Small intestine (tissue), 7 donors: ENCODE data around the gene FHIP1B. TPM values are rescaled to one million over a fixed set of nuclear protein-coding genes. Genes with fewer than 3 reads are reported as not detected.
A peak's percentile ranks its signal among the peaks of the same experiment; 100 is the strongest.

Experiments used
- DNase-seq, 2 donors: peaks; one replicate each; pipeline versions ENCODE4 v3.0.0 to v3.0.0-alpha.2; 2013
- FAIRE-seq: peaks from 2 replicates; lab custom pipeline; 2012; peaks lifted over from hg19 to GRCh38; lab: Jason Lieb, UNC
- H3K27ac ChIP-seq, 3 donors: one replicate each; pipeline ENCODE4 v1.5.1; 2013; ENCODE audit warnings: low read length in 2 of 3, mild to moderate bottlenecking in 2 of 3, control low read depth in 1 of 3, inconsistent platforms in 1 of 3, low read depth in 1 of 3, moderate library complexity in 1 of 3
- H3K27me3 ChIP-seq, 3 donors: one replicate each; pipeline ENCODE4 v1.6.1; 2013; ENCODE audit warnings: low read length in 3 of 3, inconsistent platforms in 1 of 3; ENCODE audit not compliant: control insufficient read depth in 3 of 3, insufficient read depth in 3 of 3
- H3K36me3 ChIP-seq, 3 donors: one replicate each; pipeline ENCODE4 v1.6.1; 2013; ENCODE audit warnings: low read length in 3 of 3, inconsistent platforms in 1 of 3, low read depth in 1 of 3, mild to moderate bottlenecking in 1 of 3, moderate library complexity in 1 of 3; ENCODE audit not compliant: control insufficient read depth in 3 of 3, insufficient read depth in 2 of 3
- H3K4me1 ChIP-seq, 3 donors: one replicate each; pipeline ENCODE4 v1.6.1; 2013; ENCODE audit warnings: low read length in 2 of 3, inconsistent platforms in 1 of 3, low read depth in 1 of 3, mild to moderate bottlenecking in 1 of 3, moderate library complexity in 1 of 3; ENCODE audit not compliant: control insufficient read depth in 3 of 3, insufficient read depth in 2 of 3
- H3K4me3 ChIP-seq, 3 donors: one replicate each; pipeline ENCODE4 v1.5.1; 2013; ENCODE audit warnings: low read length in 3 of 3, control low read depth in 1 of 3, inconsistent platforms in 1 of 3, low read depth in 1 of 3, mild to moderate bottlenecking in 1 of 3, moderate library complexity in 1 of 3
- H3K9me3 ChIP-seq, 2 donors: one replicate each; pipeline ENCODE4 v1.6.1; 2013; ENCODE audit warnings: low read depth in 1 of 2, low read length in 1 of 2; ENCODE audit not compliant: control insufficient read depth in 2 of 2, insufficient read depth in 1 of 2
- WGBS, 3 donors: extraction: QIAGEN DNeasy Blood & Tissue Kit; methylation state at CpG; one replicate each; pipeline ENCODE4 v1.1.7; 2013; 5-methylcytosine and 5-hydroxymethylcytosine counted together
- polyA plus RNA-seq, 4 donors: library from polyadenylated mRNA; stranded (reverse) in 3 of 4; unstranded in 1 of 4; fragments of 200-250 nt in 3 of 4; fragments of 120-200 nt in 1 of 4; gene quantifications; one replicate each; pipeline versions ENCODE4 v1.2.1 to v1.2.3, GENCODE V29; 2013
- donor health status: healthy with polysubstance abuse.
- donor health status: control.
- donor health status: control.
- donor health status: Bipolar disorder and iron deficiency.
- donor health status: healthy.

The FHIP1B gene
- polyA plus RNA-seq, 4 donors, result 63.4 to 157 (median 121) TPM

GRCh38 chr11:6237761-6238302, 3.4 kb upstream of the FHIP1B start:
- Histone ChIP-seq H3K4me1 (peaks cover 5 to 16% (median 11%) of the 10 kb centered on the region in 3 donors), H3K9me3 (no peaks in the 10 kb centered on the region), H3K27ac (no peak overlapping the region), H3K27me3 (no peaks in the 10 kb centered on the region), H3K4me3 (no peak overlapping the region), H3K36me3 (no peaks in the 10 kb centered on the region)
- WGBS, 3 donors, result 86 to 93% (median 88%) methylated on average over 5 of the region's 5 CpGs
- no peak for DNase-seq
- no peak for FAIRE-seq

GRCh38 chr11:6237266-6237665, 2.8 kb upstream of the FHIP1B start:
- H3K4me3 ChIP-seq, result no peak overlapping the region
- no peaks in the 10 kb centered on the region for H3K9me3 ChIP-seq
- H3K27me3 ChIP-seq, result no peaks in the 10 kb centered on the region
- no peaks in the 10 kb centered on the region for H3K36me3 ChIP-seq
- DNase-seq (no peak), FAIRE-seq (no peak)
- H3K4me1 ChIP-seq, result peaks cover 5 to 18% (median 11%) of the 10 kb centered on the region in 3 donors
- no peak overlapping the region for H3K27ac ChIP-seq
- 70 to 91% (median 75%) methylated on average over 4 of the region's 4 CpGs for WGBS, 3 donors

GRCh38 chr11:6233984-6234386, 451 bp downstream of the FHIP1B start:
- 0 to 2% (median 1%) methylated on average over 10 of the region's 10 CpGs for WGBS, 3 donors
- no peaks in the 10 kb centered on the region for H3K27me3 ChIP-seq
- DNase-seq (no peak), FAIRE-seq (no peak)
- peaks cover 7 to 27% (median 11%) of the 10 kb centered on the region in 3 donors for H3K4me1 ChIP-seq
- H3K27ac ChIP-seq, result peak overlapping the region; percentile 74 to 97 (median 76)
- H3K9me3 ChIP-seq, result no peaks in the 10 kb centered on the region
- H3K4me3 ChIP-seq, result peak overlapping the region; percentile 51 to 96 (median 82)
- H3K36me3 ChIP-seq, result no peaks in the 10 kb centered on the region

- H3K4me1 ChIP-seq, result peaks cover 7 to 26% (median 11%) of the 10 kb centered on the region in 3 donors
- DNase-seq, result peak in 1 of 2 donors; percentile 28
- no peak for FAIRE-seq
- no peaks in the 10 kb centered on the region for H3K9me3 ChIP-seq
- H3K4me3 ChIP-seq, result no peak overlapping the region
- no peaks in the 10 kb centered on the region for H3K27me3 ChIP-seq
- no peaks in the 10 kb centered on the region for H3K36me3 ChIP-seq
- no peak overlapping the region for H3K27ac ChIP-seq
Measured at GRCh38 chr11:6232899-6233298, 1.5 kb downstream of the FHIP1B start.

GRCh38 chr11:6229911-6230310, 4.5 kb downstream of the FHIP1B start:
- 8 to 37% (median 8%) methylated on average over 2 of the region's 2 CpGs for WGBS, 3 donors
- Histone ChIP-seq H3K4me1 (peaks cover 15 to 41% (median 15%) of the 10 kb centered on the region in 3 donors), H3K4me3 (peak overlapping the region in 2 of 3 donors; percentile 39 to 55), H3K27ac (peak overlapping the region; percentile 85 to 91 (median 89)), H3K27me3 (no peaks in the 10 kb centered on the region), H3K36me3 (peaks cover 0 to 1% (median 0%) of the 10 kb centered on the region in 3 donors), H3K9me3 (no peaks in the 10 kb centered on the region)
- DNase-seq (peak; percentile 91 to 95), FAIRE-seq (no peak)

- Histone ChIP-seq H3K27ac (peak overlapping the region in 2 of 3 donors; percentile 35 to 85), H3K4me3 (peak overlapping the region; percentile 18 to 55 (median 39)), H3K9me3 (no peaks in the 10 kb centered on the region), H3K27me3 (no peaks in the 10 kb centered on the region), H3K4me1 (peaks cover 10 to 36% (median 13%) of the 10 kb centered on the region in 3 donors), H3K36me3 (peaks cover 8 to 10% (median 9%) of the 10 kb centered on the region in 3 donors)
- WGBS, 3 donors, result 19 to 60% (median 38%) methylated on average over 3 of the region's 3 CpGs
- no peak for FAIRE-seq
- DNase-seq, result peak; percentile 27 to 29
Measured at GRCh38 chr11:6228520-6228919, 5.9 kb downstream of the FHIP1B start.

- H3K27me3 ChIP-seq, result no peaks in the 10 kb centered on the region
- DNase-seq (peak; percentile 47 to 54), FAIRE-seq (no peak)
- H3K9me3 ChIP-seq, result no peaks in the 10 kb centered on the region
- peaks cover 21 to 25% (median 24%) of the 10 kb centered on the region in 3 donors for H3K36me3 ChIP-seq
- WGBS, 3 donors, result 53 to 69% (median 54%) methylated on average over 2 of the region's 2 CpGs
- H3K4me3 ChIP-seq, result no peak overlapping the region
- peaks cover 4 to 28% (median 10%) of the 10 kb centered on the region in 3 donors for H3K4me1 ChIP-seq
- peak overlapping the region; percentile 0 to 27 (median 7) for H3K27ac ChIP-seq
Measured at GRCh38 chr11:6225896-6226295, 8.5 kb downstream of the FHIP1B start.

GRCh38 chr11:6225024-6225423, 9.4 kb downstream of the FHIP1B start:
- DNase-seq, result no peak
- H3K27me3 ChIP-seq, result no peaks in the 10 kb centered on the region
- peaks cover 21 to 29% (median 26%) of the 10 kb centered on the region in 3 donors for H3K36me3 ChIP-seq
- peaks cover 5 to 21% (median 8%) of the 10 kb centered on the region in 3 donors for H3K4me1 ChIP-seq
- H3K9me3 ChIP-seq, result no peaks in the 10 kb centered on the region
- WGBS, 3 donors, result 48 to 76% (median 65%) methylated on average over 1 of the region's 1 CpG
- no peak overlapping the region for H3K4me3 ChIP-seq
- FAIRE-seq, result no peak
- H3K27ac ChIP-seq, result no peak overlapping the region
